ENCODE results near the gene SNX10. TPM values are rescaled to one million over a fixed set of nuclear protein-coding genes. Genes with fewer than 3 reads are reported as not detected.

Gene SNX10
- polyA plus RNA-seq, 4 donors = 9.0 to 26.1 (median 20.7) TPM

GRCh38 chr7:26365077-26365900, 73.6 kb downstream of the SNX10 start:
- DNase-seq (ENCODE audit: low read depth in 4 of 4, low spot score in 3 of 4) = peak in 1 of 4 donors; percentile 80

GRCh38 chr7:26365901-26366275, 74.2 kb downstream of the SNX10 start:
- DNase-seq (ENCODE audit: low read depth in 4 of 4, low spot score in 3 of 4) = no peak

- DNase-seq (ENCODE audit: low read depth in 4 of 4, low spot score in 3 of 4) = no peak
Observed at GRCh38 chr7:26367219-26367711, 75.6 kb downstream of the SNX10 start.

- DNase-seq (ENCODE audit: low read depth in 4 of 4, low spot score in 3 of 4) = no peak
Observed at GRCh38 chr7:26368542-26368941, 76.9 kb downstream of the SNX10 start.

- no peak for DNase-seq (ENCODE audit: low read depth in 4 of 4, low spot score in 3 of 4)
Observed at GRCh38 chr7:26369593-26369992, 77.9 kb downstream of the SNX10 start.

- DNase-seq (ENCODE audit: low read depth in 4 of 4, low spot score in 3 of 4) = no peak
Observed at GRCh38 chr7:26370011-26370410, 78.3 kb downstream of the SNX10 start.

GRCh38 chr7:26372249-26372648, 80.6 kb downstream of the SNX10 start:
- no peak for DNase-seq (ENCODE audit: low read depth in 4 of 4, low spot score in 3 of 4)

GRCh38 chr7:26372704-26373103, 81.0 kb downstream of the SNX10 start:
- no peak for DNase-seq (ENCODE audit: low read depth in 4 of 4, low spot score in 3 of 4)

GRCh38 chr7:26374647-26375373, 83.1 kb downstream of the SNX10 start:
- no peak for DNase-seq (ENCODE audit: low read depth in 4 of 4, low spot score in 3 of 4)

- no peak for DNase-seq (ENCODE audit: low read depth in 4 of 4, low spot score in 3 of 4)
Observed at GRCh38 chr7:26375726-26376174, 84.1 kb downstream of the SNX10 start.

- peak in 1 of 4 donors; percentile 63 for DNase-seq (ENCODE audit: low read depth in 4 of 4, low spot score in 3 of 4)
Observed at GRCh38 chr7:26376175-26376917, 84.7 kb downstream of the SNX10 start.

- no peak for DNase-seq (ENCODE audit: low read depth in 4 of 4, low spot score in 3 of 4)
Observed at GRCh38 chr7:26378016-26378415, 86.4 kb downstream of the SNX10 start.

- DNase-seq (ENCODE audit: low read depth in 4 of 4, low spot score in 3 of 4) = no peak
Observed at GRCh38 chr7:26379711-26380110, 88.0 kb downstream of the SNX10 start.

- DNase-seq (ENCODE audit: low read depth in 4 of 4, low spot score in 3 of 4) = no peak
Observed at GRCh38 chr7:26381476-26382353, 90.1 kb downstream of the SNX10 start.

GRCh38 chr7:26385240-26385639, 93.6 kb downstream of the SNX10 start:
- DNase-seq (ENCODE audit: low read depth in 4 of 4, low spot score in 3 of 4) = no peak

GRCh38 chr7:26387731-26388130, 96.1 kb downstream of the SNX10 start:
- no peak for DNase-seq (ENCODE audit: low read depth in 4 of 4, low spot score in 3 of 4)

GRCh38 chr7:26388256-26388655, 96.6 kb downstream of the SNX10 start:
- no peak for DNase-seq (ENCODE audit: low read depth in 4 of 4, low spot score in 3 of 4)

GRCh38 chr7:26390016-26390415, 98.4 kb downstream of the SNX10 start:
- DNase-seq (ENCODE audit: low read depth in 4 of 4, low spot score in 3 of 4) = no peak

- no peak for DNase-seq (ENCODE audit: low read depth in 4 of 4, low spot score in 3 of 4)
Observed at GRCh38 chr7:26393818-26394217, 102.2 kb downstream of the SNX10 start.

- no peak for DNase-seq (ENCODE audit: low read depth in 4 of 4, low spot score in 3 of 4)
Observed at GRCh38 chr7:26397332-26397731, 105.7 kb downstream of the SNX10 start.

All from left renal pelvis (tissue), 4 donors.